HTERT RPE-1 (cell line): ENCODE measurements around the gene TPSG1.
"Not testable (repeated sequence)": the region's sequence is repeated elsewhere in the genome, so short reads cannot be mapped to it uniquely, and the experiment has no call there.

Experiments
- in situ Hi-C: fragments of 300-500 bp; cut with MboI; formaldehyde crosslinking; loops from 4 replicates; pipeline ENCODE4 v1.14.3; 2020; ENCODE audit warnings: low sequenced_read_pairs

Gene TPSG1

DNA sequence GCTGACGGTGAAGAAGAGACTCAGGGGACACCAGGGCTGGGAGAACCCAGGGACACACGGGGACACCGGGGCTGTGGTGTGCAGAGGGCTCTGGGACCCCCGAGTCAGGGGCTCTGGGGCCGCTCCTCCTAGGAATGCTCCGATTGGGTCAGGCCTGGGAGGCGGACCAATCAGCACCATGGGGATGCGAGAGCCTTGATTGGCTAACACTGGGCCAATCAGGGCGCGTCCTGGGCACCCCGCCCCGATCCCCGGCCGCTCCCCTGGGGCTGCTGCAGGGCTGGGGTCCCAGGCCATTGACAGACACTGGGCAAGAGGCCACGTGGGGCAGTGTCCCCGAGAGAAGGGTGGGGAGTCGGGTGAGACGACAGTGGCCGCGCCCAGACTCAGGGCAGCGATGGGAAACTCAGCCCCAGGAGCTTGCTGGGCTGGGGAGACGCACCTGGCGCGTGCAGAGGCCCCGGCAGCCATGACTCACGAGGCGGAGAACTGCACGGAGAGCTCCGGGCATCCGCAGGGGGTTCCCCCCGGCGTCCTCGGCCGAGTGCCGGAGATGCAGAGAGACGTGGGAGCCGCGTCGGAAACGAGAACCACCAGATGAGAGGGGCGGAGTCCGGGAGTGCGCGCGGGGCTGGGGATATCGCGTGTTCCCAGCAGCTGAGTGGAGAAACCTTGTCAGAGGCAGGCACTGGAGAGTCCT is 7.1 kb upstream of the TPSG1 start:
- in situ Hi-C loops: not testable (repeated sequence)

DNA sequence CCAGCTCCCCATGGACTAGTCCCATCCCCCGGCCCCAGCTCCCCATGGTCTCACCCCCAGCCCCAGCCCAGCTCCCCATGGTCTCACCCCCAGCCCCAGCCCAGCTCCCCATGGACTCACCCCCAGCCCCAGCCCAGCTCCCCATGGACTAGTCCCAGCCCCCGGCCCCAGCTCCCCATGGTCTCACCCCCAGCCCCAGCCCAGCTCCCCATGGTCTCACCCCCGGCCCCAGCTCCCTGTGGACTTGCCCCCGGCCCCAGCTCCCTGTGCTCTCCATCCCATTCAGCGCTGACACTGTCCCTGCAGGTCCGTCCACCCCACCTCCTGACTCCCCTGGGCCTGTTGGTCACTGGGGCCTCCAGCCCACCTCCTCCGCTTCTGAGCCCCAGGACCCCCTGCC is 6.2 kb upstream of the TPSG1 start:
- in situ Hi-C loops: not testable (repeated sequence)

DNA sequence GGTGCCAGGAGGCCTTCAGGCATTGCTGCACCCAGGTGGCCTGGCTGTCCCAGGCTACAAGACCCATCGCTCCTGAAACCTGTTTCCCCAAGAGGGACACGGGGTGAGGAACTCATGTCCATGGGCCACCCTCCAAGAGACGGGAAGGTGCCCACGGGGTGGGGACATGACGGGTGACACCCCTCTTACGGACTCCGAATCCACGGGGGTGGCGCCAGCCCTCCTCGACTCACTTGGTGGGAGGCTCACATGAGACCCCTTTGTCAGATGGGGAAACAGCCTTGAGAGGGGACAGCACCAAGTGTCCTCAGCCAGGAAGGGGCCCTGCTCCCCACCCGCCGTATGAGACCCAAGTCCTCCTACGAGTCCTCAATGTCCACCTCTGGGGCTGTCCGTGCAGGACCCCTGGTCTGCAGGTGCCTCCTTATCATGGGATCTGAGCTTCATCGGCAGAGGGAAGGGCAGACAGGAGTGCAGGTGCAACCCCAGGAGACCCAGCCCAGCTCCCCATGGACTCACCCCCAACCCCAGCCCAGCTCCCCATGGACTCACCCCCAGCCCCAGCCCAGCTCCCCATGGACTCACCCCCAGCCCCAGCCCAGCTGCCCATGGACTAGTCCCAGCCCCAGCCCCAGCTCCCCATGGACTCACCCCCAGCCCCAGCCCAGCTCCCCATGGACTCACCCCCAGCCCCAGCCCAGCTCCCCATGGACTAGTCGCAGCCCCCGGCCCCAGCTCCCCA is 5.6 kb upstream of the TPSG1 start:
- in situ Hi-C loops: not testable (repeated sequence)

DNA sequence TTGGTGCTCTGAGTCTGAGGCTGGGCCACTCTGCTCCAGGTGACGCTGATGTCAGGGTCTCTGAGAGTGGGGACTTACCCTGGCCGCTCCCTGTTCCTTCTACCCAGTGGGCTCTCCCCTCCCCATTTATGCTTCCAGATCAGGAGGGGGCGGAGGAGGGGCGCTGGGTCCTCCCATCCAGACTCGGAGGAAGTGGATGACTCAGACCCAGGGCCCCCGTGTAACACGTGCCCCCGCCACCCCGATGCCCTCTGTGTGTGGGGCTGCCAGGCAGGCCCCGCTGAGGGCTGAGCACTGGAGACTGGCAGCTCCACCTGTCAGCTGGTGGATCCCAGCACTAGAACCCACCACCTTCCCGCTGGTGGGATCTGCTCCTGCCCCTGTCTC is 5.0 kb upstream of the TPSG1 start, which contains the start of gene TPSB2:
Gene TPSB2 (minus strand): TSS at position 101 of the 387 bp plus-strand sequence. CDS start 233 bp downstream, outside the sequence.
- in situ Hi-C loops: not testable (repeated sequence)

DNA sequence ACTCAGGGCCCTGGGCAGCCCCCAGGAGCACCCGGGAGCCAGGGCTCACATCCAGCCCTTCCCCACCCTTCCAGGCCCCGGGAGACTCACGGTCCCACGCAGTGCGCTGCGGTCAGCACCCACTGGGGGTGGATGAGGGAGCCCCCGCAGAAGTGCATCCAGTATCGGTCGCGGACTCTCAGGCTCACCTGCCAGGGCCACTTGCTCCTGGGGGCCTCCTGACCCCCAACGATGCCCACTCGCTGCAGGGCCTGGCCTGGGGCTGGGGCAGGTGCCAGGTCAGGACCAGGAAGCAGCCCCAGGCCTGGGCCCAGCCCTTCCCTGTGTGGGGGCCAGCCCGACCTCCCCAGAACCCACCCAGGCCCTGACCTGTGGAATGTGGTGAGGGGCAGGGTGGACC is 4.4 kb upstream of the TPSG1 start:
- in situ Hi-C loops: not testable (repeated sequence)

DNA sequence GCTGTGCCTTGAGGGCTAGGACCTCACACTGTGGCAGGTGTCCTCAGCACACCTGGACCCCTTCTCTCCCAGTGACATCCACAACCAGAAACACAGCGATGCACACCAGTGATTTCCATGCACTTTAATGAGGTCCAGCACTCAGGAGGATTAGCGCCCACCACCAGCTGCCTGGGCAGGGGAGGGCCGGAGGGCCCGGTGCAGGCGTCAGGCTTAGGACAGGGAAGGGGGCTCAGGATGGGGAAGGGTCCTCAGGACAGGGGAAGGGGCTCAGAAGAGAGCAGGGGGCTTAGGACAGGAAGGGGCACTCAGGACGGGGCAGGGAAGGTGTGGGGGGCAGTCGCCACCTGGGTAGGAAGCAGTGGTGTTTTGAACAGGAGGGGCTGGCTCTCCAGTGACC is 3.2 kb upstream of the TPSG1 start:
- in situ Hi-C loops: not testable (repeated sequence)

DNA sequence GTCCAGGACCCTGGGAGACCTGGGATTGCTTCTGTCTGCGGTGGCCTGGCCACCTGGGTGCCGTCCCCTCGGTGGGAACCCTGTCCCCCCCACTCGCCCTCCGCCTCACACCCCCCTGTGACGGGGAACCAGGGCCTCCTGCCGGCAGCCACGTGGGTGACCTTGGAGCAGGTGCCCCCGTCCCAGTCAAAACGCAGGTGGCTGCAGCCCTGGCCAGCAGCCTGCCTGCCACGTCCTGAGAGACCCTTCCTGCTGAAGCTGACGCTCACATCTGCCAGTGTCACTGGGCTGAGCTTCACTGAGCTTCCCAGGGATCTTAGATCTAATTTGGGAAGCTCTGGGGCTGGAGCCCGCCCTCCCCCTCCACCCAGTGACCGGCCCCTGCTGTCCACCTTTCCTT is 1.6 kb upstream of the TPSG1 start:
- in situ Hi-C loops: not testable (repeated sequence)

DNA sequence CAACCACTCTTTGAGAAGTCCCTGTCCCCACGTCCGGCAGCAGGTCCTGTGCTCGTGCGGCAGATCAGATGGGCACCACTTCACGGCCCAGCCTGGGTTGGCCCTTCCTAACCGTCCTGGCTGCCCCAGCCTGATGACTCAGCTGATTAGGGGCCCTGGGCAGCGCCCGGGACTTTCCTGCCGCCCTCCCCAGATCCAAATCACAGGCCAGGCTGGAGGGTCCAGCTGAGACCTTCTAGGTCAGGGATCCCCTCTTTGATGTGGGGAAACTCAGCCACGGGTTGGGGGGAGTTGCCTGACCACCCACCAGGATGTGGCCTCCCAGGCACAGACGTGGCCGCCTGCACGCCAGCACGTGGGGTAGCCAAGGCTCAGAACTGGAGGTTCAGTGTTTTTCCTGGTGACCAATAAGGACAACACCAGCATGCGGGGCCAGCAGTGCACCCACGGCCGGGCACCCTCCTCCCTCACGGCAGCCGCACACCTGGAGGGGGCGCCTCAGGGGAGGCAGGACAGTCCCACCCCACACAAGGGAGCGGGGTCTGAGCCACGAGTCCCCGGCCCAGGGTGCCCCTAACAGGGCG is 752 bp upstream of the TPSG1 start:
- in situ Hi-C loops: not testable (repeated sequence)

DNA sequence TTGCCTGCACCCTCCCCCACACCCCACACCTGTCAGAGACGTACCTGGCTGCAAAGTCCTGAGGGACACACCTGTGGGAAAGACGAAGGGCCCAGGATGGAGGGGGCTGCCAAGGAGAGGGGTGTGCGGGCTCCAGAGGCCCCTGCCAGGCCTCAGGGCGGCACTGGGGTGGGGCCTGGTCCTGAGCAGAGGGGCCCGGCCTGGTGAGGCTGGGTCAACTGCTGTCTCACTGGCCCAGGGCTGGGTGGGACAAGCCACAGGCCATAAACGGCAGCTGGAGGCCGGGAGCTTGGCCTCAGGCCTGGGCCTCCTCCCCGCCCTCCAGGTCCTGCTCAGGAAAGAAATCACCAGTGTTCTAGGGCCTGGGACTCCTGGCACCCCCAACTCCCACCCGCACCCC is 510 bp downstream of the TPSG1 start:
- in situ Hi-C loops: no loop called here

DNA sequence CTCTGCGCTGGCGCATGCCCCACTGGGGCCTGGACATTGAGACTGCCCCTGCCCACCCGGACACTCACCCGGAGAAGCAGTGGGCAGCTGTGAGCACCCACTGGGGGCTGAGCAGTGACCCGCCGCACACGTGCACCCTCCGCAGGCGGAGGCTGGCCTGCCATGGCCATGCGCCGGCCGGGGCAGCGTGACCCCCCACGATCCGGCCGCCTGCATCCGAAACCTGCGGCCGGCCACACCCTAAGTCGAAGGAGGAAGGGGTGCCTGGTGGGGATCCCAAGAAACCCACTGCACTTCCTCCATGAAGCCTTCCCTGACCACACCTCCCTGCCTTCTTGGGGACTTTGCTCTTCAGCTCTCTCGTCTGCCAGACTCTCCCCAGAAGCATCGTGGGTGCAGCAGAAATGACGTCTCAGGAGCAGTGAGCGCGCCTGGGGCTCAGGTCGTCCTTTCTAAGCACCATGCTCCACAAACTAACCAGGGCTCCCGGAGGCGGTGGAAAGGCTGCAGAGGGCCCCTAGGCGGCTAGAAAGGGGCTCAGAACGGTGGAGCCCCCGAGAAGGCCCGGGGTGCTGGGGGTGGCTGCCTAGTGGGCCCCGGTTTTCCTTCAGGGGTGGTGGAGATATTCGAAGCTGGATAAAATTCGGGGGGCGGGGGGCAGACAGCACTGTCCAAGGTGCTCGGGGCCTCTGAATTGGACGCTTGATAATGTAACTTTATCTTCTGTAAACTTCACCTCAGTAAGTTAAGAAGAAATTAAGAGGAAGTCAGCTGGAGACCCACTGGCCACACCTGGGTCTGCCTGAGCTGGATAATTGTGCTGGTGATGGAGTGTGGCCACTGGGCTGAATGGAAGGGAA is 1.5 kb downstream of the TPSG1 start:
- in situ Hi-C loops: no loop called here

DNA sequence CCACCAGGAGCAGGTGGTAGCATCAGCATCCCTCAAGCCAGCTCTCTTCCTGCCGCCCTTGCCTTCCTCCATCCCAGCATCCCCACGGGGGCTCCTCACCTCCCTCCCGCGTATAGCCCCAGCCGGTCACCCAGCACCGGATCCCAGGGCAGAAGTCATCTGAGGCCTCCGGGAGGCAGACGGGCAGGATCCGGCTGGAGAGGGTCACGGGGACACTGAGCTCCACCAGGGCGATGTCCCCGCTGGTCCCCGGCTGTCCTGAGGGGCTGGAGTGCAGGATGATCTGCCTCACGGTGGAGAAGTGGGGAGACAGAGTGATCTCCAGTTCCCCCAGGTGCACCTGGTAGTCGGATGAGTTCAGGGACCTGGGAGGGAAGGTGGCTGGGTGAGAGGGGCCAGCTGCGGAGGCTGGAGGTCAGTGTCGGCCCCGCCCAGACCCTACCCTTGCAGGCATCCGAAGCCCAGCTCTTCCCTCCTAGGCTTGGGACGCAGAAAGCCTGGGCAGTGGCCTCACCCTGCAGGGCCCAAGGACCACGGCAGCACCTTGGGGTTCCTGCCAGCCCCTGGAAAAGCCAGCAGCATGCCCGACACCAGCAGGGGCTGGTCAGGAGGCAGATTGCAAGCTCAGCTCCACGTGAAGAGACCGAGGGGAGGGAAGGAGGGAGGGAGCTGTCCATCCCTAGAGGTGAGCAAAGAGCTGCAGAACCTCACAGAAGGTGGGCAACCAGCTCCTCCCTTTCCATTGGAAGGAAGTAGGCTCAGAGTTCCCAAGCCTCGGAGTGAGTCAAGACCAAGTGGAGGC is 2.3 kb downstream of the TPSG1 start:
- in situ Hi-C loops: no loop called here

DNA sequence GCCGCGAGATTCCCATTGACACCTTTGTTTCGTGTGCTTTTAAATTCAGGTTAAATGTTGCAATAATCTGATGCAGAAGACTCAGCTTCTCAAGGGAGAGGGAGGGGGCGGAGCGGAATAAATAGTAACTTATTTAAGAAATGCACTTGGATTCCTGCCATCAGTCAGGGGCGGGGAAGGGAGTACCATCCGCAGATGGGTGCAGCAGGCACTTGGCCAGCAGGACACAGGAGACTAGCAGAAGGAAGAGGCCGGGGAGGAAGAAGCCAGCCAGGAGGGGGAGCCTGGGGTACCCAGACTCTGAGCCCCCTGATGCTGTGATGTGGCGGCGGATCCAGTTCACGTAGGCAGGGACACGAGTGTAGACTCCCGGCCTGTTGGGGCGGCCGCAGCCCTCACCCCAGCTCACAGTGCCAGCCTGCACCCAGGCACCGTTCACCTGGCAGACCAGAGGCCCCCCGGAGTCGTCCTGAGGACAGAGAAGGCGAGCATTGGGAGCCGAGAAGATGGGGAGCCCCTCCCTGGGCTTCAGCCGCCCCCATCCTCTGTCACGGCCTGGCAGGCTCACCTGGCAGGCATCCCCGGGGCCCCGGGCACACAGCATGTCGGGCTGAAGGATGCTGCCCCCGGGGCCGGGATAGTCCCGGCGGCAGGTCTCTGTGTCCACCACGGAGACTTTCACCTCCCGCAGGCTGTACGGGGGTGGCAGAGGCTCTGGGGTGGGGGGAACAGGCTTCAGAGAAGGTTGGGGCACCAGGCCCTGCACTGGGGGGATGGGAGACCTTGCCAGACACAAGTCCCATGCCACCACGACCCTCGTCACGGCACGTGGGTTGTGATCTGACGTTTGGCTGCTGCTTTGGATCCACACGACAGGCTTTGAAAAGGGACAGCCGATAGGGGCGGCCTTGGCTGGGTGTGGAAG is 3.2 kb downstream of the TPSG1 start:
- in situ Hi-C loops: no loop called here

DNA sequence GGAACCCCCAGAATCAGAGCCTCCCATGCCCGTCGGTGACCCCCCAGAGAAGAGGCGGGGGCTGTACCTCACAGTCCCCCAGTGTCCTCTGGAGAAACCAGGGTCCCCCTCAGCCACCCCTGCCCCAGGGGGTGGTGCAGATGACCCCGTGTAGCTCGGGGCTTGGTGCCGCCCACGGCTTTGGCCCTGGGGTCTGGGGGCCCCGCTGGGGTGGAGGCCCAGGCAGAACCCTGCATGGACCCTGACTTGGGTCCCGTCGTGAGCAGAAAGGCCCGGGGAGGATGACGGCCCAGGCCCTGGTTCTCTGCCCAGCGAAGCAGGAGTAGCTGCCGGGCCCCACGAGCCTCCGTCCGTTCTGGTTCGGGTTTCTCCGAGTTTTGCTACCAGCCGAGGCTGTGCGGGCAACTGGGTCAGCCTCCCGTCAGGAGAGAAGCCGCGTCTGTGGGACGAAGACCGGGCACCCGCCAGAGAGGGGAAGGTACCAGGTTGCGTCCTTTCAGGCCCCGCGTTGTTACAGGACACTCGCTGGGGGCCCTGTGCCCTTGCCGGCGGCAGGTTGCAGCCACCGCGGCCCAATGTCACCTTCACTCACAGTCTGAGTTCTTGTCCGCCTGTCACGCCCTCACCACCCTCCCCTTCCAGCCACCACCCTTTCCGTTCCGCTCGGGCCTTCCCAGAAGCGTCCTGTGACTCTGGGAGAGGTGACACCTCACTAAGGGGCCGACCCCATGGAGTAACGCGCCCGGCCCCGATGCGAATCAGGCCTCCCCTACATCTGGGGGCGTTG is 4.0 kb downstream of the TPSG1 start:
- in situ Hi-C loops: no loop called here

DNA sequence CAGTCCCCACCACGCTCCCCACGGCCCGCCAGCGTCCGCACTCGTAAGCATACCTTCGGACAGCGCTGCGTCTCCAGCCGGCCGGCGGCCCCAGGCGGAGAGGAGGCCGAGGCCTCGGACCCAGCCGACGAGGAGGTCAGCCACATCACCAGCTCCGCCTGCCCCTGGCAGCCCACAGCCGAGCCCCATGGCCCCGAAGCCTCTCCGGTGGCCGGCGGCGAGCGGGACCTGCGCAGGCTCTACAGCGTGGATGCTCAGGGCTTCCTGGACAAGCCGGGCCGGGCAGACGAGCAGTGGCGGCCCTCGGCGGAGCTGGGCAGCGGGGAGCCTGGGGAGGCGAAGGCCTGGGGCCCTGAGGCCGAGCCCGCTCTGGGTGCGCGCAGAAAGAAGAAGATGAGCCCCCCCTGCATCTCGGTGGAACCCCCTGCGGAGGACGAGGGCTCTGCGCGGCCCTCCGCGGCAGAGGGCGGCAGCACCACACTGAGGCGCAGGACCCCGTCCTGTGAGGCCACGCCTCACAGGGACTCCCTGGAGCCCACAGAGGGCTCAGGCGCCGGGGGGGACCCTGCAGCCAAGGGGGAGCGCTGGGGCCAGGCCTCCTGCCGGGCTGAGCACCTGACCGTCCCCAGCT is 4.9 kb downstream of the TPSG1 start:
- in situ Hi-C loops: no loop called here

DNA sequence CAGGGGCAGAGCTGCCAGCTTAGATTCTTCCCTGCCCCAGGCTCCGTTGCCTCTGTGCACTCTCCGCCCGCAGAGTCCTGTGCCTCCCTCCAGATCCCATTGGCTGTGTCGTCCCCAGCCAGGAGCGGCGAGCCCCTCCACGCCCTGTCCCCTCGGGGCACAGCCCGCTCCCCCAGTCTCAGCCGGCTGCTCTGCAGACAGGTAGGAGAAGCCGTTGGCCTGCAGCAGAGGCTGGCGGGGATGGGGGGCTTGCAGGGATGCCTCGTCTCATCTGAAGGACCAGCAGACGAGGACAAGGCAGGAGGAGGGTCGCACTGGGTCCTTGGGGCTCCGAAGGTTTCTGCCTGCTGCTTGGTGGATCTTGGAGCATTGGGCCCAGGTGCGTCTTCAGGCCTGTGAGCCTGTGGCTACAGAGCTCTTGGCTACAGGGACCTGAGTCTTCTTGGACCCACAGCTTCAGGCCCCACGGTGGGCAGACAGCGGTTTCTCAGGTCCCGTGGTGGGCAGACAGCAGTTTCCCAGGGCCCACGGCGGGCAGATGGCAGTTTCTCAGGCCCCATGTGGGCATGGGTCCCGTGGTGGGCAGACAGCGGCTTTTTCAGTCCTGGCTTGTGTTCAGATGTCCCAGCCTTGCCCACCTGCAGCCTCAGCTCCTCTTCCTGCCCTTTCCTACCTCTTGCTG is 6.0 kb downstream of the TPSG1 start:
- in situ Hi-C loops: no loop called here

DNA sequence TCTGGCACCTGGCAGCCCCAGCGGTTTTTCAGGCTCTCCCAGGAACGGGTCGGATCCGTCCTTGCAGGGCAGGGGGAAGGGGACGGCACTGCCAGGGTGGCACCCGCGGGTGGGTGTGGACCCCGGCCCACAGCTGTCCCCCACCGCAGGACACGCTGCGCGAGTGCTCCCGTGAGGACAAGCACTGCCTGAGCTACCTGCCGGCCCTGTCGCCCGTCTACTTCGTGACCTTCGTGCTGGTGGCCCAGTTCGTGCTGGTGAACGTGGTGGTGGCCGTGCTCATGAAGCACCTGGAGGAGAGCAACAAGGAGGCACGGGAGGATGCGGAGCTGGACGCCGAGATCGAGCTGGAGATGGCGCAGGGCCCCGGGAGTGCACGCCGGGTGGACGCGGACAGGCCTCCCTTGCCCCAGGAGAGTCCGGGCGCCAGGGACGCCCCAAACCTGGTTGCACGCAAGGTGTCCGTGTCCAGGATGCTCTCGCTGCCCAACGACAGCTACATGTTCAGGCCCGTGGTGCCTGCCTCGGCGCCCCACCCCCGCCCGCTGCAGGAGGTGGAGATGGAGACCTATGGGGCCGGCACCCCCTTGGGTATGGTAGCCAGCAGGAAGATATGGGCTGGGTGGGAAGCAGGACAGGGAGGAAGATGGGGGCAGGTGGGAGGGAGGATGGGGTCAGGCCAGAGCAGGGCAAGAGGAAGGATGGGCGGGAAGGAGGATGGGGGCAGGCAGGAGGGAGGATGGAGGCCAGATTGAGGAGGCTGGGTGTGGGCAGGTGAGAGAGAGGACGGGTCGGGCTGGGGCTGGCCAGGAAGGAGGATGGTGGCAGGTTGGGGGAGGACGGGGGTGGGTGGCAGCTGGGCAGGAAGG is 6.8 kb downstream of the TPSG1 start:
- in situ Hi-C loops: no loop called here

DNA sequence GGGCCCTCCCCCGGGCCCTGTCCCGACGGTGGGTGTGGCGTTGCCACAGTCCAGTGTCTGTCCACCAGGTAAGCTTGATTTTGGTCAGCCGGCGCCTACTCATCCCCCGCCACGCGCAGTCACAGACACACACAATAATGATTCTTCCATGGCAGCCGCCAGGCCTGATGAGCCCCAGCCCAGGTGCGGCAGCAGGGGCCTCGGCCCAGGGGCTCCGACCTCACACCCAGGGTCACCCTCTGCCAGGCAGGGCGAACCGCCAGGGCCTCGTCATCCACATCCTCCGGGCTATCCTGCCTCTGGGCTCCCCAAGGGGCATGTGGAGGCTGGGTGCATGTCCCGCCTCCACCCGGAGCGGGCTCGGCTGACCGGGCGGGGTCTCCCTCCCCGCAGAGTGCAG is 7.5 kb downstream of the TPSG1 start:
- in situ Hi-C loops: no loop called here
